LNCAP (cell line): ENCODE measurements around the gene SBF2.

Experiments used
- CTCF ChIP-seq: fragments of 450-650 bp; IDR thresholded peaks from 2 replicates; pipeline ENCODE4 v1.5.1; 2017; ENCODE audit warnings: mild to moderate bottlenecking

The SBF2 gene

GRCh38 chr11:10305964-10306918, 12.2 kb upstream of the SBF2 start:
- TF ChIP-seq CTCF = no peak

DNA sequence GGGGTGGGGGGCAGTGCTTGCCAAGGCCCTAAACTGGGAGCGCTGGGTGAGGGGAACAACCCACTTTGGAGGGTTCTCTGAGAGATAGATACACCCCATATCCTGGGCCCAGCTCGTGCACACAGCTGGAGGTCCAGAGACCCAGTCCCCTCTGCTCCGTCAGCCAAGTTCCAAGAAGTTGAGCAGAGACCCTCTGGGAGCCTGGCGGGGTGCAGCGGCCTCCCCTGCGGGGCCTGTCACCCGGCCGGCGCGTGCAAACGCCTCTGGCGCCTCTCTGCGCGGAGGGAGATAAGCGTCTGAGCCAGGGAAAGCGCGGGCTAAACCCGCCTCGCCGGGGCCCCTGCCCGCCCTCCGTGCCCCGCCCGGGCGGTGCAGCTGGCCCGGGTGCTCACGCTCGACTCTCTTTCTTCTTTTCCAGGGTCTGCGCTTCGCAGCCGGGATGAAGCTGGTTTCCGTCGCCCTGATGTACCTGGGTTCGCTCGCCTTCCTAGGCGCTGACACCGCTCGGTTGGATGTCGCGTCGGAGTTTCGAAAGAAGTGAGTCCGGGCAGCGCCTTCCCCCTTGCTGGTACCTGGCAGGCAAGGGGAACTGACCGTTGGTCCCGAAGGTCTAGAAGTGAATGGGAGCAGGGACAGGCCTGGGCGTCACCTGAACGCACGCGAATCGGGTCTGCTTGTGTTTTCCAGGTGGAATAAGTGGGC, 11.4 kb upstream of the SBF2 start:
- no peak for TF ChIP-seq CTCF

- no peak for TF ChIP-seq CTCF
These were observed 10.7 kb upstream of the SBF2 start, which contains the start of gene ADM for GRCh38 chr11:10304495-10305261. Gene ADM, plus strand, starts transcription at chr11:10305073. Its CDS starts 628 bp downstream, at chr11:10305701.

DNA sequence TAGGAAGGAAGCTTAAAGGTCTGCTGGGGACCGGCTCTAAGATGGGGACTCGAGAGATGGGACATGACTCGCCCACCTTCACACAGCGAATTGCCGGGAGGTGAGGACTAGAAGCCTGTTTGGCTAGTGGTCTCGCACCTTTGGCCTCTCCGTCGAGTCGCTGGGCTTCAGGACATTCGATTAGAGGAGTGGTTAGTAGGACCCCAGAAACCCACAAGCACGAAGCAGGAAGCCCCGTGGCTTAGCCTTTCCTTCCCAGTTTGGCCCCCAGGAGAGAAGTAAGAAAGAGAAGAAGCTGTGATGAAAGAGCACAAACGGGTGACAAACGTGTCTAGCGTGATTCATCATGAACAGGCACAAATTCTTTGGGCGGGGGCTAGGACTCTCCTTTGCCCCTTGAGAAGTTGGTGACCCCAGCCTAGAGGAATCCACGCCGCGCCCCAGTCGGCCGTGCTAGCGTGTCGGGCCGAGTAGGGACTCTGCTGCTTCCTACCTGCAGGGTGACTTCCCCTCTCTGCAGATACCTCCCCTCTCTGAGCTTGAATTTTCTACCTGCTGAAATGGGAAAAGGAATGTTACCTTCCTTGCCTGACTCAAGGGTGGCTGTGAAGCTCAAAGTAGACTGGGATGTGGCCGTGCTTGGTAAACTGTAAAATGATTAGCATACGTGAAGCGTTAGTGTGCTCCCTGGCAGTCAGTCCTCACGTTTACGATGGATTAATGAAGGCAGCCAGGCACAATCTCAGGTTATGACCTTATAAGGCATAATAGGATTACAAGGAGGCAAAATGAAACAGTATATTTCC, 9.7 kb upstream of the SBF2 start:
- TF ChIP-seq CTCF = no peak

DNA sequence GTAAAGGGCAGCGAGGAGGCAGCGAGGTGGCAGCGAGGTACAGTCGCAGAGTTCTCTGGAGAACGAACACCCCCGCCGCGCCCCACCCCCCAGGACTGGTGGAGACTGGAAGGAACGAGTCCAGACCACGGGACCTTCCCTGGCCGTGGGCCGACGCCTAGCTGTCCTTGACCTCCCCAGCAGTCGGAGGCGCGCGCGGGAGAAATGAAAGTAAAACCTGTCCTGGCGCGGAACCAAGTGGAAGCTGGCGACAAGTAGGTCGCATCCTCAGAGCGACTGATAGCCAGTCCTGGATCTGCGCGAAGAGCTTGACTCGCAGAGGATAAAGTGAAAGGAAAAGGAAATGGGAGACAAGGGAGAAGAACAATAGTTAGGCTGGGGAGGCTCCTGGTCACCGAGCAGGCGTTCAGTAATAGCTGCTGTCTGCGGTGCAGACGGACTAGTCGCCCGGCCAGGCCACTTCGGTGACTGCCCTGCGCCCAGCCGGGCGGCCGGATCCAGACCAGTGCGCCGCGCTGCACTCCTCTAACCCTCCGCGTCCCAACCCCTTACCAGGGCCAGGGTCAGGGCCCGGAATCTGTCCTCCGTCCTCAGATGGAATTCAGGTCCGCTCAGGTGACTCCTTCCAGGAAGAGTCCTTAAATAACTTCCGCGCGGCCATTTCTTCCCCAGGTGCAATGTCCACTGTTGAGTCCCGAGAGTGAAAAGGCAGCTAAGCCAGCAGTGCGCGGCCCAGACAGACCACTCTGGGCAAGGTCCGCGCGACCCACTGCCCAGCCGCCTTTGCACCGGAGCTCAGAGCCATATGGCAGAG, 8.9 kb upstream of the SBF2 start:
- TF ChIP-seq CTCF = no peak

- no peak for TF ChIP-seq CTCF
These were observed 8.3 kb upstream of the SBF2 start for GRCh38 chr11:10302359-10302743.
